GM21786 (cell line): ENCODE data around the gene FOXP1.
A peak's percentile ranks its signal among the peaks of the same experiment; 100 is the strongest.

ENCODE experiments used
- ATAC-seq: cut with Tn5 transposase; IDR thresholded peaks from one replicate; pipeline ENCODE4 v1.9.1; 2021; ENCODE audit not compliant: unreplicated experiment

The FOXP1 gene

DNA sequence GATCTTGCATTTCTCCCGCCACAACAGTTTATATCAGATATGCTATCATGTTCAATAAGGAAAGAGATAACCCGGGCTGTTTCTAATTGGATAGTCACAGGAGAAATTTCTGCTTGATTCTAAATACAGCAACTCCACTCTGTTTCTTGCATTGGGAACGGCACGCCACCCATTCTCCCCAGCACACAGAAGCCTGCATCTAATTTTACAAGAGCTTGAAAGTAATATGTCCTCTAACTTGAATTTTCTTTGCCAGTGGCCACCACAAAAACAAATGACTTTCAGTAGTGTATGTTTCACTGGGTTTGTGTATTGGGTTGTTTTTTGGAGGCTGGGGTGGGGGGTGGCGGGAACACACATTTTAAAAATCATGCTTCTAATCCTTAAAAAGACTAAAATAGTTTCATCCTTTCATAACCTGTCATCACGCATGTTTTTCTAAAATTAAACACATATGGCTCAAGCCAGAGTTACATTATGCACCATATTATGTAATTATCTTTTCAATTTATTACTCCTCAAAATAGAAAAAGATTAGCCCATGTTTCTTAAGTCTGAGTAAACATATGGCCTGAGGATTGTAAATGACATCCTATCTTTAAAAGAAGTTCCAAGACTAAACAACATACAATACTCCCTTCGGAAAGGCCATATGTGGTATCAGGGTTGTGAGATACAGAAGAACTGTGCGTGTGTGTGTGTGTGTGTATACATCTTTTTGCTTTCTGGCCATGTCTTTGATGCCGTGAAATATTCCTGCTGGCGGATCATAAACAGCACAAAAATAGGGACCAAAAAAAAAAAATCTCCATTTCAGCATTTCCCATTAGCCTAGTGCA is 176.3 kb downstream of the FOXP1 start:
- no peak for ATAC-seq

DNA sequence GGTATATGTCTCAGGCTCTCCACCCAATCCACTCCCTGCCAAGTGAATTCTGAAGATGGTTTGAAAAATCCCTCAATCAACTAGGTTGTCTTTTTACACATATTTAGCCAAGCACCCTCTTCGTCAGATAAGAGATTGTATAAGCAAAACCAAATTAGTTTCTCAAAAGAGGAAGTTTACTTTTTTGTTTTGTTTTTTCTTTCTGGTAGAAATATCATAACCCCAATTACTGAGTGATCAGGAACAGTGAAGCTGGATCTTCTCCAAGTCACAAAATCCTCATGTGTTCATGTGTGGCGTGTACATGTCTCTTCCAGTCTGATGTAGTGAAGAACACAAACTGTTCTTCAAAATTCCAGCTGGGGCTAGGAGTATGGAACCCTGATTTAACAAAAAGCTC is 180.6 kb downstream of the FOXP1 start:
- ATAC-seq: no peak

DNA sequence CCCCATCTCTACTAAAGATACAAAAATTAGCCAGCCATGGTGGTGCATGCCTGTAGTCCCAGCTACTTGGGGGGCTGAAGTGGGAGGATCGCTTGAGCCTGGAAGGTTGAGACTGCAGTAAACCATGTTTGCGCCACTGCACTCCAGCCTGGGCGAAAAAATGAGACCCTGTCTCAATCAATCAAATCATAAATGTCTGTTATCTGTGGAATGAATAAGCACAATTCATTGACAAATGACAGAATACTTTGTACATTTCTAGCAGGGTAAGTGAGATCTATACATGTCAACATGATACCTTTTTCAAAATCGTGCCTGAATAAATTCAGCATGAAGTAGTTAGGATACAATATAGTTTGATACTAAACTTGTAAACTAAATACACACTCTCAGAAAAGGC is 181.2 kb downstream of the FOXP1 start:
- no peak for ATAC-seq

DNA sequence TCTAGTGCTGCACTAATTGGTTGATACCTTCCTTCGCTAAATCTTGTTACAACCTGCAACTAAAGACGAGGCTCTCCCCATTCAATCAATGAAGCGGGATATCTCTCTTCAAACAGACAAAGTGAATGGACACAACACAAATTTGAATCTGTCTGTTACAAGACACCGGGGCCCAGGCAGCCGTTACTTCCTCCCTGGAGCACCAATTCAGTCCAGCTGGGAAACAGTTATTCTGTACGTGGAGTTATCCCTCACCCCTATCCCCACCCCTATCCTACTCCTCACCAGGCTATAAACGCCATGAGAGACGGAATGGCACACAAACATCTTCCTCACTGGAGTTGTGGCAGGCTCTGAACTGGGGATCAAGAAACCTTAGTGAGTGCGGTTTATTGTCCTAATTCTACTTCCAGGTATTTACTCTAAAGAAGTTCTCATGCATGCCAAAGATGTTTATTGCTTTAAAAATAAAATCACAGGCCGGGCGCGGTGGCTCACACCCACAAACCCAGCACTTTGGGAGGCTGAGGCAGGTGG is 181.8 kb downstream of the FOXP1 start:
- no peak for ATAC-seq

DNA sequence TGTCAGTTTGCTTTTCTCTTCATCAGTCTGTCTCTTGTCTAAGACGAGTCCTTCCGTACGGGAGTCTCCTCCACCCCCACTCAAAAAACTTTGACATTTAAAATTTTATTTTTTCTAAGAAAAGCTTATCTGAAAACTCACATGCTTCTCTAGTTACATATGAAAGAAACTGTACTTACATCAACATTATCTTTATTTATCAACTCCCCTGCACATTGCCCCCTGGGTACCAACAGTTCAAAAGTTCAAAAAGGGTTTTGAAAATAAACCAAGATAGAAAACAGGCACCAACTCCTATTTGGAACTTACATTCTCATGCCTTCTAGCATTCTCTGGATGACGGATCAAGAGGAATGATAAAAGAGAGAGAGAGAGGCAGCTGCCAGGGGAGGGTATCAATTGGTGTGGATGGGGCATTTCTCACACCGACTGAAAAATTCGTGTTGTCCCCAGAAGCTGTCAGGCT is 182.5 kb downstream of the FOXP1 start:
- no peak for ATAC-seq

DNA sequence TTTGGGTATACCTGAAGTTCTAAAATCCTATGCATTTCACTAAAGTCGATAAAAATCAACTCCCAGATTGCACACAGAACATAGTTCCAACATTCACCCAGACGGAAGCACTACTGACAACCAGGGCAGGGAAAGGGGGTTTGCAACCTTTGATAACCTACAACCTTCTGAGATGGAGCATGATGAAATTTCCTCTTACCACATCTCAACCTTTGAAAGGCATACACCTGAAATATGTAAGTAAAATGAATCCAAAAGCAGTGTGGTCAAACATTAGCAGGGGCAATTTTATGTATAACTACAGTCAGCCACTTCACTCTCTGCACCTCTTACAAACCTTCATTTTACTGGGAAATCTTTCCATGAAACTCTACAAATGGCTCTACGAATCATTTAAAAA is 184.1 kb downstream of the FOXP1 start:
- no peak for ATAC-seq

DNA sequence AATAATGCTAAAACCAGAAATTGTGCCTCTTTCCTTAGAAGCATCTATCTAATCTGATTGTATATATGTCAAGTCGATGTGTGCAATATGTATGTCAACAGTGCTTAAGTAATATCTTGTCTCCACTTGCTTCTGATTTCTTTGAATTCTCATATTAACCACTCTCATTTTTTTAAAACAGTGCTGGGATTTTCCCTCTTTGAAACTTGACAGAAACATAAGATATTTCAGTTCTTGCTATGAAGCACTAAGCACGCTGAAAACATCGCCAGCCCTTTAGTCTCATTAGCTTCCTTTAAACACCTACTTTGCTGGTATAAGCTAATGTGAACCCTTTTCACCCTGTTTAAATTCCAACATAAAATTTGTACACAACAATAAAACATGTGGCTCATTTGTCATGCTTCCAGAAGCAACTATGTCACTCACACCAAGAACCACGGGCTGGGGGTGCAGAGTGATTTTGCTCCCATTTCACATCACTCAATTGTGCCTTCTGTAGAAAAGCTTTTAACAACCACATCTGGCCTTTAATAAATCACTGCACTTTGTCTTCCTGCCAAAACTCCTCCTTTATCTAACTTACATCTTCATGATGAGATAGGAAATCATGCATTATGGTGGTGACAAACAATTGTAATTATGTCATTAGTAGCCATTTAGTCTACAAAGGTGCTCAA is 185.2 kb downstream of the FOXP1 start:
- ATAC-seq: no peak

DNA sequence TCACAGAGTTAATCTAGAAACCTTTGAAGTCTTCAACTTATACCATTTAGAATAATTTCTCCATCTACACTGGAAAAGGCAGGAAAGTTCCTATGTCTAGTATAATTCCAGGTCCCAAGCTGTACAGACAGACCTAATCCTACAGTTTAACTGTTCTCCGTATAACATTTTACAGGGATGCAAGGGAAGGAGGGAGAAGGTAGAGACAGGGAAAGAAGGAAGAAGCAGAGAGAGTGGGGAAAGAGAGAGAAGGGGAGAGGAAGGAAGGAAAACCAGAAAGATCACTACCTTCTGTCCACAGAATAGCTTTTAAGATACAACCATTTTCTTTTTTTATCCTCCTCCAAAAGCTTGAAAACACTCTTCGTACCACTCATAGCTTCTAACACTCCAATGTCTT is 185.8 kb downstream of the FOXP1 start:
- ATAC-seq: no peak

DNA sequence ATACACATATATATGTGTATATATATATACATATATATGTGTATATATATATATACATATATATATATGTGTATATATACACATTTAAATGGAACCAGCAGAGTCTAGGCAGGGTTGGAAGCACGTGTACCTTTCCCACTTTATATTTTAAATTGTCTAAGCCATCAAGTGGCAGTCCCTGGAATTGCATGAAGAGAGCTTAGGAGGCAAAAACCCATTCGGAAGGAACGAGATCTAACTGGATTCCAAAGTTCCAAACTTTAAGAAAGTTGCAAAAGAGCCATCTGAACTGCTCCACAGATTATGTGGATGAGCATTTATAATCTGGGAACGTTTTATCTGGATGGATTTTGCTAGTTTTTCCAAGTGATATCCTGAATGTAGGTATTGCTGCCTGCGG is 186.5 kb downstream of the FOXP1 start:
- ATAC-seq: no peak

DNA sequence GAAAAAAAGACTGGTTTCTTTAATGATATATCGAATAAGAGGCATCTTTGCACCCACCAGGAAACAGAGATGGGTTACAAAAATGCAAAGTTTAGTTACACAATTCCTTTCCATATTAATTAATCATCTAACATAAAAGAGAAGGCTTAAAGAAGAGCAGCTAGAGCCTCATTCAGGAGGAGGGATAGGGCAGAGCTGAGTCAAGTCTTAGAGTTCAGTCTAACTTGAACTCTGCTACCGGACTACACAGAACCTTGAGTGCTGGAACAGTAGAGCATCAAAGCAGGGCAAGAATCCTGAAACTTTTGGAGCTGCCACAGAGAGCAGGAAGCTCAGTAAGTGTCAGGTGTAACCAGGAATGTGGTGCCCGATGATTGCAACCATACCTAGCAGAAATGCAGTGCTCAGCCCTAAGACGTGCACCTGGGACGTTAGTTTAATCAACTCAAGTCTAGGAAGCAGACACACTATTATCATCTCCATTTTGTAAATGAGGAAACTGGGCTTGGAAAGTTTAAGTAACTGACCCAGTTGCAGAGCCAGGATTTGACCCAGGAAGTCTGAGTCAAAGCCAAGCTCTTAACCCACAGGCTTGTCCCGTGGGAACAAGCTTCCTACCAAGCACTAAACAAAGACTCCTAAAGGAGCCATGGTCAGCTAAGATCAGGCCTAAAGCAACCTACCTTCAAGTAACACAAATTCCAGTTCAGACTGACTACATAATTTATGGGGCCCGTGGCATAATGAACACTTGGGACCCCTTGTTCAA is 187.4 kb downstream of the FOXP1 start:
- no peak for ATAC-seq

DNA sequence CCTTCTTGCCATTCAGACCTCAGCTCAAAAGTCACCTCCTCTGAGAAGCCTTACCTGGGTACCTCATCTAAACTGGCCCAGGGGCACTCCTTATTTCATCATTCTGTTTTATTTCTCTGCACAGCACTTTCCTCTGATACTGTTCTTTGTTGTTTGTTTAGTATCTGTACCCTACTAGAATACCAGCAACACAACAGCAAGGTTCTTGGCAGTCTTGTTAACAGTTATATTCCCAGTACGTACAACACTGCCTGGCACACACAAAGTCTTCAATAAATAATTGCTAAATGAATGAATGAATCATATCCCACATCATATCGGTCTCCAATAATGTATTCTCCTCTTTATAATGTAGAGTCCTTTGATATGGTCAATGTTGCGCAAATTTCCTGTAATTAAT is 188.1 kb downstream of the FOXP1 start:
- no peak for ATAC-seq

DNA sequence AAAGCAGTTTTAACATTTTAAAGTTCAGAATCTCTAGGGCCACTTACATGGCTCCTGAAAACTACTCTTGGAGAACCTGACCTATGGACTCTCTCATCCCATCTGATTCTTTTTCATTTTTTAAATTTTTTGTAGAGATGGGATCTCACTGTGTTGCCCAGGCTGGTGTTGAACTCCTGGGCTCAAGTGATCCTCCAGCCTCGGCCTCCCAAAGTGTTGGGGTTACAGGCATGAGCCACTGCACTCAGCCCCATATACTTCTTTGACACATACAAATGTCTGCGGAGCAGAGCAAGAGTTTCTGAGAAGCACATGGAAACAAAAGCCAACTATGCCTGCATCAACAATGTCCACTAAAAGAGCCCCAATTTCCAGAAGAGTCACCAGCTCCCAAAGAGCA is 189.8 kb downstream of the FOXP1 start:
- ATAC-seq: no peak

DNA sequence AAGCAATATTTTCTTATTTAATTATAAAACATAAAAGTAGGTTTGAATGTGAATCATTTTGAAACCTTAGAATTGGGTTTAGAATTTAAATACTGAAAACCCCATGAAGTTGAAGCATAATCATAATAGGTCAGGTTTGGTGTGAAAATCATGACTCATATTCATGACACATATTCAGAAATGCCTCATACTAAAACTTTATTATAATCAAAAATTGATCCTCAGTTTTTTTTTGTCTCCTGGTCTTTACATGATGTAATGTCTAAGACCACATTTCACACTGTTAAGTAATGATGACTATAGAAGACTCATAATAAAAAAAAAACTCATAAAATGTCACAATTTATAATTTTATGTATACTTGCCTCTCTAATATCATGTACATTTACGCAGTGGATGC is 190.4 kb downstream of the FOXP1 start:
- ATAC-seq: peak; percentile 40

DNA sequence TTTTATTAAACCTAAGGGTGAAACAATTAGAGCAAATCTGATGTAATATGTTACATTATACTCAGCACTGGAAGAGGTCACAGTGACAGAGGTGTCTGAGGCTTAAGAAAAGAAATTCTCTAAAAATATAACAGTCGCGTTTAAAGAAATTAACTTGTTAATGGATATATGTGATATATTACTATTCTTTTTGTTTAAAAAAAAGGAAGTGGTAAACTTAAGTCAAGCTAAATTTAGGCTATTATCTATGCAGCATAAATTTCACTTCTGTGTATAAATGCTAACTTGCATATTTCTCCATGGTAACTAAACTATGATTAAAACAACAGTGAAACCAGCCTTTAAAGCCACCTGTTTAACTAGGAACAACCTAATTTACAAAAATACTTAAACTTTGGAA is 191.3 kb downstream of the FOXP1 start:
- peak; percentile 82 for ATAC-seq

DNA sequence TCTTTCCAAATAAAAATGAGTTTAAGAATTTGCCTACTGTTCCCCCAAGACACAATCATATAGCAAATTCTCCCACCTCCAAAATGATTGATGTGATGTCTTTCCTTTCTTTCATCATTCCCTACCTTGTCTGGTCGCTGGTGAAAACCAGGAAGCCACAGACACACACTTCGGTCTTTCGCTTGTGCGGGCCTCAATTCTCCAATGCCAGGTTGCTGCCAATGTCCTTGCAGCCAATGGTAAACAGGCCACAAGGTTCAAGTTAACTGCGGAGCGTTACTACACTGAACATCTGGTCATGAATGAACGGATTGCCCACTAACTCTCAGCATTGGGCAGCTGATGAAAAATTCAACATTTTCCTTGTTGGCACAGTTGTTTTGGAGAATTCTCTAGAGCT is 192.2 kb downstream of the FOXP1 start:
- no peak for ATAC-seq

DNA sequence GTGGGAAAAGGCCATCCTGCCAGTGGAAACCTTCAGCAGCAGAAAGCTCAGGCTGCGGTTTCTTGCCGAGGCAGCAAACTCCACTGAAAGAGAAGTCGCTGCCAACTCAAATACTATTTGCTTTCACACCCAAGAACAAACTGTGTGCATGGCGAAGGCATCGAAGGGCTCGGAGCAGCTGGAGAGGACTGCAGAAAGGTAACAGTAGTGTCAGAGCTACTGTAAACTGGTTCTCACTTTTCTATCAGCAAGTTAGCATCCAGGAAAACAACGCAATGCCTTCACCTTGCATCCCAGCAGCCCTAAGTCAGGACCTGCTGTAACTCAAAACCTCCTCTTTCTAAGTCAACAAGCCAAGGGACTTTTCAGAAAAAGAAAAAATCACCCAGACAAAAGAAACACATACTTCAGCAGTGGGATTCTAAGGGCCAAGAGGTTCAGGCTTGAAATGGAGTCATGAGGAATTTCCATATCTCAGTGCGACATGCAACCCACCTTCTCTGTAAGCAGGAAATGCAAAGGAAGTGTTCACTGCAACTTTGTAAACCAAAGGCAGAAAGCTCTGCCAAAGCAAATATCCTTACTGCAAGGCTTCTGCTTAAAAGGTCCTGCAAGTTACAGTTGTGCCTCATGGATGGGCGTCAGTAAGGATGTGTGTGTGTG is 193.5 kb downstream of the FOXP1 start:
- no peak for ATAC-seq

DNA sequence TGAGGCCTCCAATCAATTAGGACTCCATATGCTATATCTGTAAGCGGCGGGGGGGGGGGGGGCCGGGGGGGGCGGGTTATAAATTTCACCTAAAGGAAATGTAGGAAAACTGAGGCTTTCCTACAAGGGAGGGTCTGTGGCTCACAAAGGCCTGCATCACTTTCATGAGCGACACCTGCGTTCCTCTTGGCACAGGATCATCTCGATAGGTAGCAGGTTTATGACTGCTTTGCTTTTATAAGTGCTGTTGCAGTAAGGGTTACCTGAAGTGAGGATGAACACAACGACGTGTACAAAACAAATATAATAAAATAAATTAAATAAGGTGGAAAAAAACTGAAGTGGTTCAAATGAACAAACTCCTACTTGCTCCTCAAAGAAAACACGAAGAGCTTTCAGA is 194.3 kb downstream of the FOXP1 start:
- no peak for ATAC-seq

DNA sequence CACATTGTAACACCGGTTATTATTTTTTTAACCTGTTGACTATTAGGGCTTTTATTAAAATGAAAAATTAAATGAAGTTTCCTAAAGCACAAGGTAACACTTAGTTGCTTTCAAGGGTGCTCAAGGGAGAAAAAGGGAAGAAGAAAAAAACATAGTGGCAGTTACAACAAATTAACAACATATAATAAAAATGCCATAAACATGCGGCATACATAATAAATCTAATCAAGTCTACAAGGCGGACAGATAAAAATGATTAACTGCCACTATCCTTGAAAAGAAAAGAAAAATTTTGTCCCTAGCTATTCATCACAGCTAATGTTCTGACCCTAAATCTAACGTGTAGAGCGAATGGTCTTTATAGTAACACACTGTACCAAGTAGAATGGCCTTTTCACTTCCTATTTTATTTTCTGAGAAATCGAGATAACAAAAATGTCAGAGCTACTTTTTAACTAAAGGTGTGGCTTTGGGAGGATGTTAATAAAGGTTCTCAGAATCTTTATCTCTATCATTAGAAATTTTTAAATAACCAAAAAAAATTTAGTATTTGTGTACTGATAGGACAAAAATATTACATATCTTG is 194.9 kb downstream of the FOXP1 start:
- ATAC-seq: no peak

DNA sequence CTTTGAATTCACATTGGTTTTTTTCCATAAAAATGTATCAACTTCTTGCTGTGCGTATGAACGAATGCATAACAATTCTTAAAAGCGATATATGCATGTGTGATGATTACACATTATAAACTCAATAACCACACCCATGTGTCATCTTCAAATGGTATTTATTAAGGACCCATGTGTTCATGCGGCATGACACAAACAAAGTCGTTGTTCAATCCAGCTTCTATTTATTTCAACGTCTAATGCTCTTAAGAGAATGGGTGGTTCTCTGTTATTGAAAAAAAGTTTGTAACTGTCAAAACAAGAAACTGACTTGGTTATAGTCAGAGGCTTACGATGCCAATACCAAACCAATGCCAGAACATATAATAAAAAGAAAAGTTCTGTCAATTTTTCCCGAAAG is 195.9 kb downstream of the FOXP1 start:
- no peak for ATAC-seq

DNA sequence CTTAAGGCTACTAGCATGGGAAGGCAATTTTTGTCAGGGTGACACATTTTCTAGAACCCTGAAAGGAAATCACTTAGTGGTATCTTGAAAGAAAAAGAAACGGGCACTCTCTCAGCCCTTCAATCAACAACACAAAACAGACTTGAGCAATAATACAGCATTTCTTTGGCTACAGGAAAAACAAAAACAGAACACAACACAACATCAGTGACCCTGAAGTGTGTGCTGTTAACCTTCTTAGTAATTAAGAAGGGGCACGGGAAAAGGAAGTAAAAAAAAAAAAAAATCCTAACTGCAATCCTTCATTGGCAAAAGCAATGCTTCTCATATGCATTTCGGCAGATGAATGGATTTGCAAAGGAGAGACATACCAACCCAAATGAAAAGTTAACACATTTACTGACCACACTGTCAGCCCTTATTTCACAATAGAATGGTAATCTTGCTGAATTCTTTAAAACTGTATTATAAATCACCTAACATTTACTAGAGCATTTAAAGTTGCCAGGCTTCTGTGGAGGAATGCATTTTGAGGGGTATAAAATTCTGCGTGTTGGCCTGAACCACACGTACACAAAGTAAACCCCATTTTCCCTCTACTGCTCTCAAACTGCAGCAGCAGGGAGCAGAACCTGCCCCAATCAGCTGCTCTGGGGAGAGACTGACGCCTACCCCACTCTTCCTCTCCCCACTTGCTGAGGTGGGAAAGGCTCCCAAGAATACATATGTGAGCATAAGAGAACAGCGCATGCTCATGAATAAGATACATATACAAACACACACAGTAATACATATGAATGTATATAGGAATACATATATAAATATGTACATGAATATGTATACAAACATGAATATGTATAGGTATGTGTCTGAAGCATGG is 198.5 kb downstream of the FOXP1 start:
- ATAC-seq: no peak
